ENCODE results near the gene GMPPB.

- TF ChIP-seq CTCF (IDR thresholded peaks at IDR 0.05) (no peak), POLR2AphosphoS5 (IDR thresholded peaks at IDR 0.05) (no peak)
Measured at GRCh38 chr3:49702672-49703071, 21.1 kb downstream of the GMPPB start.

Measured in gastroesophageal sphincter (tissue), 3 donors.